ENCODE data around the gene ATP5F1E. TPM values are rescaled to one million over a fixed set of nuclear protein-coding genes. Genes with fewer than 3 reads are reported as not detected.

The ATP5F1E gene
- total and polyA plus RNA-seq, 4 donors: 48.2 to 110 (median 50.8) TPM

DNA sequence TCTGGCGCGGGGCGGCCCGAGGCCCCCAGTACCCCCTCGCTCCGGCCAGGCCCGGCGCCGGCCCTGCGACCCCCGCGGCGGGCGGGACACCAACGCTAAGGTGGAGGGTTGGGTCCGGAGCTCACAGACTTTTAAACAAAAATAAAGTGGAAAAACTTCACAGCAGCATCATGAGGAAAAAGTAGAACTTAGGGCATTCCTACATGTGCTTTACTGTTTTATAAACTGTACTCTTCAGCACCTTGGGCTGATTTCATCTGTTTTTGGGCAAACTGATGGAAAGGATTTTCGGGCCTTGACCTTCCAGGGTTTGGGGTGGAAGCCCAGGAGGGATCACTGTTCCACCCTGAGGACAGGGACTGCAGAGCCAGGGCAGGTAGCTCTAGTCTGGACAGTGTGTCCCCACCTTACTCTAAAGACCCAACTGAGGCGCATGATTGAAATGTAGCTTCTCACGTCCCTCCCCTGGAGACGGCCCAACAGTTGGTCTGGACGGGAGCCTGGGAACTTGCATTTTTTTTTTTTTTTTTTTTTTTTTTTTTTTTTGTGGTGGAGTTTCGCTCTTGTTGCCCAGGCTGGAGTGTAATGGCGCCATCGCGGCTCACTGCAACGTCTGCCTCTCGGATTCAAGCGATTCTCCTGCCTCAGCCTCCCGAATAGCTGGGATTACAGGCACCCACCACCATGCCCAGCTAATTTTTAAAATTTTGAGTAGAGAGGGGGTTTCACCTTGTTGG lies 50.3 kb downstream of the ATP5F1E start:
- H3K36me3 ChIP-seq (ENCODE audit: control insufficient read depth in 1 of 2, insufficient read depth in 2 of 2, low read length in 1 of 2): no peaks in the 10 kb centered on the region
- no peaks in the 10 kb centered on the region for H3K27me3 ChIP-seq (ENCODE audit: control insufficient read depth in 1 of 2, insufficient read depth in 2 of 2, low read length in 1 of 2)
- peak overlapping the region; percentile 80 to 87 for H3K4me3 ChIP-seq (ENCODE audit: low read length in 2 of 2)
- no peak for DNase-seq
- H3K27ac ChIP-seq (ENCODE audit: low read depth in 1 of 2, low read length in 2 of 2): no peak overlapping the region
- no peaks in the 10 kb centered on the region for H3K9me3 ChIP-seq (ENCODE audit: control insufficient read depth, low read length)
- peaks cover 0 to 4% of the 10 kb centered on the region in 2 donors for H3K4me1 ChIP-seq (ENCODE audit: control insufficient read depth in 1 of 2, insufficient read depth in 2 of 2, low read length in 2 of 2)
- intact Hi-C loops (cut with DNase I): loop anchor here (2.0 to 5.0 kb wide), 4 partner anchors 59 to 89 kb away; partner anchors contain the start of gene PRELID3B (in 1 of the 2)
- 12 to 14% methylated on average over 25 to 29 of the region's 29 CpGs for WGBS, 2 donors
- no peak for ATAC-seq (ENCODE audit: low FRiP score)

DNA sequence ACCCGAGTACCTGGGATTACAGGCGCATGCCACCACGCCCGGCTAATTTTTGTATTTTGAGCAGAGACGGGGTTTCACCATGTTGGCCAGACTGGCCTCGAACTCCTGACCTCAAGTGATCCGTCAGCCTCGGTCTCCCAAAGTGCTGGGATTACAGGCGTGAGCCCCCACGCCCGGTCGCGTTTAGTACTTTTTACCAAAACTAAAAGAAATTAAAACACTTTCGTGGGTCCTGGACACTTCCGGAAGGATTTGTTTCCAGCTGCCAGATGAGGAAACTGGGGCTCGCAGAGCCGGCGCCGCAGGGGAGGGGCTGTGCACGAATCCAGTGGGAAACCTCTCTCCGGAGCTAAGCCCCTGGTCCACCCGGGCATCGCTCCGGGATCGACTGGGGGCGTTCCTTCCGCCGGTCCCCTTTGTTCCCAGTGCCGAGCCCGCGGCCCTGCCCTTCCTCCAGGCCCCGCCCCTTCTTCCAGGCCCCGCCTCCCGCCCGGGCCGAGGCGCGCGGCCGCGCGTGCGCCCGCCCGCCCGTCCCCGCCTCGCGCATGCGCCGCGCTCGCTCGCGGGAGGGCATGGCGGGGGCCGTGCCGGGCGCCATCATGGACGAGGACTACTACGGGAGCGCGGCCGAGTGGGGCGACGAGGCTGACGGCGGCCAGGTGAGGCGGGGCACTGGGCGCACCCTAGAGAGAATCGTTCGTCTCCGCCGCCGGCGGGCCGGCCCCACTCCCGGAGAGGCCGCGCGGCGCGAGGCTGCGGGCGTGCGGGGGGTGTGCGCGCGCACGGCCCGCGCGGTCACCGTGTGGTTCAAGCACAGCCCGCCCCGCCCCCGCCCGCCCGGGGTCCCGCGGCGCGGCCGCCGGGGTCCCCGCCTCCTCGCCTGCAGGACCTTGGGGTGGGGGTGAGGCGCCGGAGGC lies 51.2 kb downstream of the ATP5F1E start, which contains the start of gene NELFCD:
Gene NELFCD (plus strand): TSS at position 546 of the 917 bp plus-strand sequence. CDS start 54 bp downstream, at position 600.
- H3K27ac ChIP-seq (ENCODE audit: low read depth in 1 of 2, low read length in 2 of 2): no peak within 1 kb of the TSS
- peak; percentile 94 for ATAC-seq (ENCODE audit: low FRiP score)

DNA sequence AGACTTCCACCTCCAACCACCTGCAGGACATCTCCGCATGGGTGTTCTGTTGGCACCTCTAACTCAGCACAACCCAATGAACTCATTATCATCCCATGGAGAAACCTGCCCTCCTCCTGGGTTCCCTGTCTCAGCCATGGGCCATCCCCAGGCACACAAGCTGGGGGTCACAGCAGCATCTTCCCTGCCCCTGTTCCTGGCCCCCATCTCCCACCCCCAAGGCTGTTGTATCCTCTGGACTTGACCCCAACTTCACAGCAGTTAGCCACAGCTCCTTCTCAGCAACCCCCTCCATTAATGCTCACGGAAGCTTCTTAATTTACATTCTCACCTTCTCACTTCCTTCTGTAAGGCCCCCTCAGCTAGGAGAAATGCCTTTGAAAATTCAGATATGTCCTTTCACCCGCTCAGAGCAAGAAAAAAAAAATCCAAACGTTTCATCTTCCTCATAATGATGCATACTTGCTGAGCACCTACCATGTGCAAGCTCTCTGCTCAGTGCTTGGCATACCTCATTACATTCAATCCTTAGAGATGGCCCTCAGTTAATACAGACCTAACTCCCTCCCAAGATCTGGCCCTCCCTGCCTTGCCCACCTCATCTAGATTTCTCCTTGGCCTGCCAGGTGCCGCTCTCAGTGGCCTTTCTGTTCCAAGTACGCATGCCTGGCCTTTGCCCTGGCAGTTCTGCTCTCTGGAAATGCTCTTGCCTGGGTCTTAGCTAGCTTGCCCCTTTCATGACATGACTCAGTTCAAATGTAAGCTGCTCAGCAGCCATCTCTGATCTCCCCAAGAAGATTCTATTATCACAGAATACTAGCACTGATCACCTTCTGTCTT lies 53.6 kb downstream of the ATP5F1E start:
- Histone ChIP-seq H3K27ac (ENCODE audit: low read depth in 1 of 2, low read length in 2 of 2) (no peak overlapping the region), H3K36me3 (ENCODE audit: control insufficient read depth in 1 of 2, insufficient read depth in 2 of 2, low read length in 1 of 2) (no peaks in the 10 kb centered on the region), H3K27me3 (ENCODE audit: control insufficient read depth in 1 of 2, insufficient read depth in 2 of 2, low read length in 1 of 2) (no peaks in the 10 kb centered on the region), H3K4me1 (ENCODE audit: control insufficient read depth in 1 of 2, insufficient read depth in 2 of 2, low read length in 2 of 2) (no peaks in the 10 kb centered on the region), H3K9me3 (ENCODE audit: control insufficient read depth, low read length) (peaks cover 3% of the 10 kb centered on the region), H3K4me3 (ENCODE audit: low read length in 2 of 2) (no peak overlapping the region)
- no peak for DNase-seq
- no peak for ATAC-seq (ENCODE audit: low FRiP score)
- intact Hi-C loops (cut with DNase I): no loop called here
- WGBS, 2 donors: 74% methylated on average over 6 of the region's 6 CpGs

More for the DNA sequence above, 51.2 kb downstream of the ATP5F1E start, which contains the start of gene NELFCD:
- H3K4me3 ChIP-seq (ENCODE audit: low read length in 2 of 2): peak within 1 kb of the TSS; percentile 80 to 87
- no peaks in the 10 kb centered on the region for H3K27me3 ChIP-seq (ENCODE audit: control insufficient read depth in 1 of 2, insufficient read depth in 2 of 2, low read length in 1 of 2)
- no peaks in the 10 kb centered on the region for H3K36me3 ChIP-seq (ENCODE audit: control insufficient read depth in 1 of 2, insufficient read depth in 2 of 2, low read length in 1 of 2)
- peaks cover 2% of the 10 kb centered on the region for H3K9me3 ChIP-seq (ENCODE audit: control insufficient read depth, low read length)
- DNase-seq: peak; percentile 92 to 97
- intact Hi-C loops (cut with DNase I): loop anchor here (2.0 to 5.0 kb wide), 4 partner anchors 60 to 89 kb away; partner anchors contain the start of gene PRELID3B (in 1 of the 2)
- peaks cover 0 to 4% of the 10 kb centered on the region in 2 donors for H3K4me1 ChIP-seq (ENCODE audit: control insufficient read depth in 1 of 2, insufficient read depth in 2 of 2, low read length in 2 of 2)
- 7 to 14% methylated on average over 58 to 109 of the region's 109 CpGs for WGBS, 2 donors

DNA sequence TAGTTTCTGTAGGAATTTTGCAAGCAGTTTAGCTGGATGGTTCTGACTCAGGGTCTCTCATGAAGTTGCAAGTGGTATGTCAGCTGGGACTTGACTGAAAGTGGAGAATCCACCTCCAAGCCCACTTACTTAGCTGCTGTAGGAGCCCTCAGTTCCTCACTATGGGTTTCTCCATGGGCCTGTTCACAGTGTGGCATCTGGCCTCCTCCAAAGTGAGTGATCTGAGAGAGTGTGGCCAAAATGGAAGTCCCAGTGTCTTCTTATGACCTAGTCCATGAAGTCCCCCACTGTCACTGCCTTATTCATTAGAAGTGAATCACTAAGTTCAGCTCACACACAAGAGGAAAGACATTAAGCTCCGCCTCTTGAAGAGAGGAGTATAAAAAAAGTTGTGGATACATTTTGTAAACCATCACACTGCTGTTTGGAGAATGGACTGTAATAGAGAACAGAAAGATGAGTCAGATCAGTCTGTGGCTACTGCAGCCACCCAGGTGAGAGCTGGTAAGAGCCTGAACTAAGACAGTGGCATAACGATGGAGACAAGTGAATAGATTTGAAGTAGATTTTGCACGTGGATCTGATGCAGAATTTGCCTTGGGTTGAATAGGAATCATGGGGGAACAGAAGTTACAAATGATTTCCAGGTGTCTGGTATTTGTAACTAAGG lies 55.9 kb downstream of the ATP5F1E start:
- H3K36me3 ChIP-seq (ENCODE audit: control insufficient read depth in 1 of 2, insufficient read depth in 2 of 2, low read length in 1 of 2): no peaks in the 10 kb centered on the region
- 88 to 92% methylated on average over 3 of the region's 3 CpGs for WGBS, 2 donors
- H3K4me3 ChIP-seq (ENCODE audit: low read length in 2 of 2): no peak overlapping the region
- ATAC-seq (ENCODE audit: low FRiP score) (no peak), DNase-seq (no peak)
- H3K4me1 ChIP-seq (ENCODE audit: control insufficient read depth in 1 of 2, insufficient read depth in 2 of 2, low read length in 2 of 2): no peaks in the 10 kb centered on the region
- no peak overlapping the region for H3K27ac ChIP-seq (ENCODE audit: low read depth in 1 of 2, low read length in 2 of 2)
- intact Hi-C loops (cut with DNase I): no loop called here
- no peaks in the 10 kb centered on the region for H3K27me3 ChIP-seq (ENCODE audit: control insufficient read depth in 1 of 2, insufficient read depth in 2 of 2, low read length in 1 of 2)
- H3K9me3 ChIP-seq (ENCODE audit: control insufficient read depth, low read length): peaks cover 3% of the 10 kb centered on the region

Other genes with a start within 250 kb of the ATP5F1E start
- 1 to 10 TPM; 1.2 to 1.7 TPM for gene GNAS-AS1, start 181.4 kb downstream of the ATP5F1E start, total RNA-seq
- 1 to 10 TPM in 1 of 2 donors, not detected in 1; 1.0 TPM for gene GNAS-AS1, start 181.4 kb downstream of the ATP5F1E start, polyA plus RNA-seq
- 100 to 1,000 TPM; 838 to 881 TPM for gene GNAS, start 179.6 kb downstream of the ATP5F1E start, total RNA-seq
- gene GNAS, start 179.6 kb downstream of the ATP5F1E start, polyA plus RNA-seq: 1,000 to 10,000 TPM in 1 of 2 donors, 100 to 1,000 TPM in 1; 934 to 1,060 TPM
- gene NELFCD, start 51.1 kb downstream of the ATP5F1E start, total RNA-seq: 10 to 100 TPM; 40.5 to 50.1 TPM
- gene NELFCD, start 51.1 kb downstream of the ATP5F1E start, polyA plus RNA-seq: 10 to 100 TPM; 22.7 to 53.9 TPM
- gene CTSZ, start 25.1 kb downstream of the ATP5F1E start, total RNA-seq: 100 to 1,000 TPM; 183 to 241 TPM
- gene CTSZ, start 25.1 kb downstream of the ATP5F1E start, polyA plus RNA-seq: 100 to 1,000 TPM; 299 to 350 TPM
- 1 to 10 TPM in 1 of 2 donors, under 1 TPM in 1; 0.15 to 2.1 TPM for gene TUBB1, start 12.9 kb downstream of the ATP5F1E start, total RNA-seq
- not detected for gene TUBB1, start 12.9 kb downstream of the ATP5F1E start, polyA plus RNA-seq
- 10 to 100 TPM; 24.0 to 33.1 TPM for gene PRELID3B, start 10.5 kb upstream of the ATP5F1E start, total RNA-seq
- gene PRELID3B, start 10.5 kb upstream of the ATP5F1E start, polyA plus RNA-seq: 10 to 100 TPM; 19.5 to 44.2 TPM
- under 1 TPM; 0.57 to 0.68 TPM for gene ZNF831, start 131.5 kb upstream of the ATP5F1E start, total RNA-seq
- gene ZNF831, start 131.5 kb upstream of the ATP5F1E start, polyA plus RNA-seq: under 1 TPM in 1 of 2 donors, not detected in 1; 0.03 TPM

Data from aorta (tissue), 5 donors.